H9 (cell line): ENCODE measurements around the gene ESPNL. TPM values are rescaled to one million over a fixed set of nuclear protein-coding genes. Genes with fewer than 3 reads are reported as not detected.

Experiments used
- DNase-seq: peaks from one replicate; pipeline ENCODE4 v3.0.0-alpha.2; 2017
- H2AFZ ChIP-seq: one replicate; pipeline ENCODE4 v1.6.1; 2013; ENCODE audit warnings: mild to moderate bottlenecking, low read length, control low read depth, moderate library complexity
- H2AK5ac ChIP-seq: 2 replicates; pipeline ENCODE4 v1.6.1; 2013; ENCODE audit warnings: low read length, control low read depth, mixed read lengths; ENCODE audit not compliant: insufficient read length
- H2BK120ac ChIP-seq: one replicate; pipeline ENCODE4 v1.6.1; 2013; ENCODE audit warnings: low read depth, mild to moderate bottlenecking, low read length, control low read depth, inconsistent platforms; ENCODE audit not compliant: poor library complexity, severe bottlenecking
- H2BK12ac ChIP-seq: 2 replicates; pipeline ENCODE4 v1.6.1; 2013; ENCODE audit warnings: low read length, control low read depth, mixed read lengths, low read depth; ENCODE audit not compliant: insufficient read length
- H2BK15ac ChIP-seq: 2 replicates; pipeline ENCODE4 v1.6.1; 2013; ENCODE audit warnings: low read depth, low read length, control low read depth
- H2BK20ac ChIP-seq: one replicate; pipeline ENCODE4 v1.6.1; 2013; ENCODE audit warnings: low read depth, mild to moderate bottlenecking, low read length, control low read depth, inconsistent platforms; ENCODE audit not compliant: poor library complexity, severe bottlenecking
- H2BK5ac ChIP-seq: 2 replicates; pipeline ENCODE4 v1.6.1; 2013; ENCODE audit warnings: low read length, control low read depth, mixed read lengths; ENCODE audit not compliant: insufficient read length
- H3K14ac ChIP-seq: 2 replicates; pipeline ENCODE4 v1.6.1; 2013; ENCODE audit warnings: low read length, control low read depth; ENCODE audit not compliant: insufficient read depth
- H3K18ac ChIP-seq: 2 replicates; pipeline ENCODE4 v1.6.1; 2013; ENCODE audit warnings: low read depth, mild to moderate bottlenecking, mixed read lengths, low read length, control low read depth; ENCODE audit not compliant: insufficient read length
- H3K23ac ChIP-seq: 2 replicates; pipeline ENCODE4 v1.6.1; 2013; ENCODE audit warnings: low read length, control low read depth, mixed read lengths, low read depth; ENCODE audit not compliant: insufficient read length
- H3K23me2 ChIP-seq: 2 replicates; pipeline ENCODE4 v1.6.1; 2013; ENCODE audit warnings: low read depth, mild to moderate bottlenecking, mixed read lengths, low read length, control low read depth; ENCODE audit not compliant: insufficient read length, poor library complexity, severe bottlenecking
- H3K27ac ChIP-seq: 2 replicates; pipeline ENCODE4 v1.5.1; 2013; ENCODE audit warnings: low read length, control low read depth, mixed read lengths, low read depth; ENCODE audit not compliant: insufficient read length
- H3K27me3 ChIP-seq: 2 replicates; pipeline ENCODE4 v1.6.1; 2013; ENCODE audit warnings: low read length, control low read depth, inconsistent platforms; ENCODE audit not compliant: insufficient read depth
- H3K4ac ChIP-seq: 2 replicates; pipeline ENCODE4 v1.6.1; 2013; ENCODE audit warnings: low read depth, mild to moderate bottlenecking, control low read depth, inconsistent platforms, low read length, moderate library complexity
- H3K4me1 ChIP-seq: 2 replicates; pipeline ENCODE4 v1.6.1; 2013; ENCODE audit warnings: low read length, control low read depth, inconsistent platforms; ENCODE audit not compliant: insufficient read depth
- H3K4me2 ChIP-seq: 2 replicates; pipeline ENCODE4 v1.6.1; 2013; ENCODE audit warnings: low read length, control low read depth, mixed read lengths; ENCODE audit not compliant: insufficient read length, insufficient read depth
- H3K56ac ChIP-seq: 2 replicates; pipeline ENCODE4 v1.6.1; 2013; ENCODE audit warnings: low read depth, mild to moderate bottlenecking, mixed read lengths, low read length, control low read depth; ENCODE audit not compliant: insufficient read length
- H3K79me1 ChIP-seq: 2 replicates; pipeline ENCODE4 v1.6.1; 2013; ENCODE audit warnings: low read depth, mild to moderate bottlenecking, moderate library complexity, low read length, control low read depth, inconsistent platforms; ENCODE audit not compliant: insufficient read depth, poor library complexity, severe bottlenecking
- H3K79me2 ChIP-seq: 2 replicates; pipeline ENCODE4 v1.6.1; 2013; ENCODE audit warnings: low read length, control low read depth, inconsistent platforms; ENCODE audit not compliant: insufficient read depth
- H3K9ac ChIP-seq: 2 replicates; pipeline ENCODE4 v1.6.1; 2013; ENCODE audit warnings: low read length, control low read depth, mixed read lengths; ENCODE audit not compliant: insufficient read length; ENCODE audit errors: extremely low read depth
- H3K9me3 ChIP-seq: one replicate; pipeline ENCODE4 v1.6.1; 2013; ENCODE audit warnings: low read depth, low read length, inconsistent platforms; ENCODE audit not compliant: control insufficient read depth
- H3T11ph ChIP-seq: one replicate; pipeline ENCODE4 v1.6.1; 2013; ENCODE audit warnings: mild to moderate bottlenecking, low read length, control low read depth, inconsistent platforms
- H4K20me1 ChIP-seq: one replicate; pipeline ENCODE4 v1.6.1; 2013; ENCODE audit not compliant: control insufficient read depth, insufficient read length, insufficient read depth
- H4K5ac ChIP-seq: 2 replicates; pipeline ENCODE4 v1.6.1; 2013; ENCODE audit warnings: low read depth, mild to moderate bottlenecking, mixed read lengths, low read length, control low read depth; ENCODE audit not compliant: insufficient read length
- H4K8ac ChIP-seq: replicated peaks from 2 replicates; pipeline ENCODE4 v1.6.1; 2013; ENCODE audit warnings: low read length, control low read depth, mixed read lengths, low read depth; ENCODE audit not compliant: insufficient read length
- H4K91ac ChIP-seq: 2 replicates; pipeline ENCODE4 v1.6.1; 2013; ENCODE audit warnings: low read depth, mild to moderate bottlenecking, moderate library complexity, mixed read lengths, low read length, control low read depth; ENCODE audit not compliant: insufficient read length
- H3K27ac Mint-ChIP-seq, 3 experiments: 2 replicates in 2 of 3; 3 replicates in 1 of 3; pipeline ENCODE4 v1.8.0; 2020 to 2021; ENCODE audit warnings: mixed read lengths in 3 of 3, mild to moderate bottlenecking in 1 of 3, moderate library complexity in 1 of 3
- H3K27me3 Mint-ChIP-seq: 2 replicates; pipeline ENCODE4 v1.8.0; 2021; ENCODE audit warnings: low read depth, mild to moderate bottlenecking, moderate library complexity, mixed read lengths
- H3K36me3 Mint-ChIP-seq, 3 experiments: 2 replicates in 2 of 3; 3 replicates in 1 of 3; pipeline ENCODE4 v1.8.0; 2020 to 2021; ENCODE audit warnings: low read depth in 3 of 3, mixed read lengths in 3 of 3; ENCODE audit not compliant: insufficient read depth in 1 of 3
- H3K4me1 Mint-ChIP-seq, 2 experiments: 2 replicates each; pipeline ENCODE4 v1.8.0; 2020; ENCODE audit warnings: mixed read lengths in 2 of 2
- H3K4me3 Mint-ChIP-seq, 2 experiments: 2 replicates in 1 of 2; 3 replicates in 1 of 2; pipeline ENCODE4 v1.8.0; 2020 to 2021; ENCODE audit warnings: mild to moderate bottlenecking in 2 of 2, mixed read lengths in 2 of 2, moderate library complexity in 1 of 2
- H3K9me3 Mint-ChIP-seq, 2 experiments: 2 replicates in 1 of 2; 3 replicates in 1 of 2; pipeline ENCODE4 v1.8.0; 2020; ENCODE audit warnings: mild to moderate bottlenecking in 2 of 2, mixed read lengths in 2 of 2, moderate library complexity in 1 of 2
- WGBS: extraction: QIAGEN DNeasy Blood & Tissue Kit; methylation state at CpG from one replicate; pipeline ENCODE4 v1.1.7; 2013; ENCODE audit warnings: missing lambda C conversion rate, low lambda C conversion rate, mixed read lengths; ENCODE audit not compliant: insufficient read length; ENCODE audit errors: extremely low coverage; 5-methylcytosine and 5-hydroxymethylcytosine counted together
- total RNA-seq: library from RNA; stranded (reverse); gene quantifications from 2 replicates; pipeline ENCODE4 v1.2.1, GENCODE V29; 2021
- TF ChIP-seq, protein P1 (sequence below): fragments of 200-600 bp; sonication (generic); conservative IDR thresholded peaks from 3 replicates; pipeline ENCODE4 v1.8.0; 2021; ENCODE audit warnings: antibody characterized with exemption, mild to moderate bottlenecking

ESPNL gene
- total RNA-seq, 1 experiment from 2014 or later: 0.17 TPM

DNA sequence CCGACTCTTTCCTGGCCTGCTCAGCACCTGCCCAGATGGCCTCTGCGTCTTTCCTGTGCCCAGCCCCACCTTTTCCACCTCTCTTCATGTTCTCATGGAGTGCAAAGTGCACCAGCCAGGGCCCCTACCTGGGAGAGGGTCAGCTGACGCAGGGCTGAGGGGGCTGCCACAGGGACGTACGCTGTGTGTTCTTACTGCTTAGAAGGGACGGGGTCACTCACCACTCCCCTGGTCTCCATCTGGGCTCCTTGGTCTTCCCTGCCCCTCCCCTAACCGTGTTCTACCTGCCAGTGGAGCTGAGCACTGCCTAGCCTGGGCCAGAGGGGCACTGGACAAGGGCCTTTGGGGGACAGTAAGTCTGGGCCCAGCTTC, 67.2 kb downstream of the ESPNL start:
- Histone ChIP-seq H3K9me3 (no peaks in the 10 kb centered on the region), H2AFZ (no peak overlapping the region), H2AK5ac (no peak overlapping the region), H3K23me2 (no peaks in the 10 kb centered on the region), H4K91ac (no peak overlapping the region), H2BK12ac (no peak overlapping the region), H2BK20ac (no peak overlapping the region), H4K20me1 (no peaks in the 10 kb centered on the region), H3K4me2 (no peak overlapping the region), H3K56ac (no peak overlapping the region), H3K9ac (no peak overlapping the region), H2BK15ac (no peak overlapping the region), H3K23ac (no peak overlapping the region), H3K4me1 (no peaks in the 10 kb centered on the region), H3K18ac (no peak overlapping the region), H4K8ac (no peak overlapping the region), H3K27me3 (peaks cover 13% of the 10 kb centered on the region; the same call in 1 of the 2 replicates), H3K27ac (no peak overlapping the region), H4K5ac (no peak overlapping the region), H3K79me2 (no peaks in the 10 kb centered on the region), H3K79me1 (no peaks in the 10 kb centered on the region), H3K14ac (no peak overlapping the region), H3T11ph (no peak overlapping the region), H2BK120ac (no peak overlapping the region), H3K4ac (no peak overlapping the region), H2BK5ac (no peak overlapping the region)
- H3K4me1 Mint-ChIP-seq: 0 out of 4 replicates have a peak, but pooled peaks cover 0 to 2% of the 10 kb centered on the region in 2 experiments
- H3K27me3 Mint-ChIP-seq: peaks cover 31% of the 10 kb centered on the region
- TF ChIP-seq, protein P1, sequence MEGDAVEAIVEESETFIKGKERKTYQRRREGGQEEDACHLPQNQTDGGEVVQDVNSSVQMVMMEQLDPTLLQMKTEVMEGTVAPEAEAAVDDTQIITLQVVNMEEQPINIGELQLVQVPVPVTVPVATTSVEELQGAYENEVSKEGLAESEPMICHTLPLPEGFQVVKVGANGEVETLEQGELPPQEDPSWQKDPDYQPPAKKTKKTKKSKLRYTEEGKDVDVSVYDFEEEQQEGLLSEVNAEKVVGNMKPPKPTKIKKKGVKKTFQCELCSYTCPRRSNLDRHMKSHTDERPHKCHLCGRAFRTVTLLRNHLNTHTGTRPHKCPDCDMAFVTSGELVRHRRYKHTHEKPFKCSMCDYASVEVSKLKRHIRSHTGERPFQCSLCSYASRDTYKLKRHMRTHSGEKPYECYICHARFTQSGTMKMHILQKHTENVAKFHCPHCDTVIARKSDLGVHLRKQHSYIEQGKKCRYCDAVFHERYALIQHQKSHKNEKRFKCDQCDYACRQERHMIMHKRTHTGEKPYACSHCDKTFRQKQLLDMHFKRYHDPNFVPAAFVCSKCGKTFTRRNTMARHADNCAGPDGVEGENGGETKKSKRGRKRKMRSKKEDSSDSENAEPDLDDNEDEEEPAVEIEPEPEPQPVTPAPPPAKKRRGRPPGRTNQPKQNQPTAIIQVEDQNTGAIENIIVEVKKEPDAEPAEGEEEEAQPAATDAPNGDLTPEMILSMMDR: no peak
- DNase-seq: no peak
- H3K36me3 Mint-ChIP-seq: peaks cover 9 to 29% (median 21%) of the 10 kb centered on the region in 3 experiments
- no CpG with 5 or more reads among the region's 7 CpGs for WGBS
- H3K9me3 Mint-ChIP-seq: peaks cover 0 to 4% of the 10 kb centered on the region in 2 experiments; a peak in 1 of 5 replicates
- peak overlapping the region in 1 of 3 experiments; percentile 64; a peak in 2 of 7 replicates for H3K27ac Mint-ChIP-seq
- H3K4me3 Mint-ChIP-seq: no peak overlapping the region
